HG02678 (cell line): ENCODE measurements around the gene PHYH.
"Not testable (repeated sequence)": the region's sequence is repeated elsewhere in the genome, so short reads cannot be mapped to it uniquely, and the experiment has no call there.

Source experiments
- ATAC-seq: cut with Tn5 transposase; IDR thresholded peaks from one replicate; pipeline ENCODE4 v1.9.1; 2021; ENCODE audit warnings: mild to moderate bottlenecking, moderate library complexity; ENCODE audit not compliant: unreplicated experiment

PHYH gene

DNA sequence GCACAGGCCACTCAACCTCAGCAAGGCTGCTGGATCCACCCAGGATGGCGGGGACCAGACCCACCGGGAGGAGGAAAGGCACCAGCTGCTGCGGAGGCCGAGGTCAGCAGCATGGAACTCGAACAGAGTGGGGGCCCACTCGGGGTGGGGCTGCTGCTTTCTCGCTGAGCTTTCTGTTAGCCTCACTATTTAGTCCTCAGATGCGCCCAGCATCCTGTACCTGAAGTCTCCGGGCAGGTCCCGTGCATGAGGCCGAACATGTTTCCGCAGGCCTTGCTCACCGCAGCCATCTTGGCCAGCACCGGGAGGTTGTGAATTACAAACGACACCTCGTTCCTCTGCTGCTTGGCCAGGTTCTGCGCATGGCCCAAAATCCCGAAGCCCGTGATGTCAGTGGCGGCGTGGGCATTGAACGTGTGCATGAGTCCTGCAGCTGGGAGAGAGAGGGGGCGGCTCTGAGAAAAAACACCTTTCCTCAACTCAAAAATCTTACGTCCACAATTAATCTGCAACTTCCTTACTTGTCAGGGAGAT, 22.8 kb upstream of the PHYH start:
- ATAC-seq: no peak

DNA sequence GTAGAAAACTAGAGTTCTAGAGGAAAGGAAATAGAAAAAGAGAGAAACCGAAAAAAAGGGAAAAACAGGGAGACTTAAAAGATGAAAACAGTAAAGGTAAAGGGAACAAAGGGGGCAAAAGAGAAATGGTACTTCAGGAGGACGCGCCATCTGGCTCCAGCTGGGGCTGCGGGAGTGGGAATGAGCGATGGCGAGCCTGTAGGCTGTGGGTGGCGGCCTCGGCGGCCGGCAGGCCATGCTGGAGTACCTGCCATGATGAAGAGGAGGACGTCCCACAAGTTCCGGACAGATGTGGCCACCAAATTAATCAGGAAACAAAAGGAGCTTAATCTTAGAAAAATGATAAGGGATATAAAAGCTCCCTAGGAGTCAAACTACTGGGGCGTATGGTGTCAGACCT, 21.7 kb upstream of the PHYH start:
- no peak for ATAC-seq

DNA sequence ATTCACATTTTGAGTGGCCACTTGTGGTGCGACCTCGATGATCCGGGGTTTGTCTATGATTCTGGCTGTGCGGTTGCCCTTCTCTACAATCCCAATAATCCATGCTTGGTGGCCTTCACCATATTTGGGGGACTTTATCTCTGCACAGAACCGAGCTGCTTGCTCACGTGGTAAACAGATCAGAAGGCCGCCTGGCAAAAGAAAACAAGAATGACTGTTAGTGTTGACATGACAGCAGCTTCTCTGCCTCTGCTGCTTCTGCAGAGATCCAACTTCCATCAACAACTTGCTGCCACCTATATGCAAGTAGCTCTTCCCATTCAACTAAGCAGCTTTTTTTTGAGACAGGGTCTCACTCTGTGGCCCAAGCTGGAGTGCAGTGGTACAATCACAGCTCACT, 19.3 kb upstream of the PHYH start:
- no peak for ATAC-seq

DNA sequence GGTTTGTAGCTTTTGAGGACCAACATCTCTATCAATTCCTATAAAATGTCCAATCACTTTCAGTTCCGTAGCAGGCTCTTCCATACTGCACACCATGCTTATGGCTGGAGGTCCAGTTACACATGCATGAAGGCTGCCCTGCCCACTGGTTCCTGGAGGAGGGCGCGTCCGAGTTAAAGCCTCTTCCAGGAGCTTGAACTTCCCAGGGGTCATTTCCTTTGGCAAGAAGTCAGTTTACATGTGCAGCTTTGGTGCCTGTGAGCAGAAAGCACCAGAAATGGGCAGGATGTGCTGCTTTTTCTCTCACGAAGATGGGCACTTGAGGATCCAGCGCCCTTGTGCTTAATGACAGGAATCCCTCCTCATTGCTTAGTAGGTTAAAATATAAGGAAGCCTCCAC, 17.6 kb upstream of the PHYH start:
- no peak for ATAC-seq

- no peak for ATAC-seq
Measured at GRCh38 chr10:13316635-13317311, 16.9 kb upstream of the PHYH start.

- ATAC-seq: no peak
Measured at GRCh38 chr10:13315361-13315760, 15.5 kb upstream of the PHYH start.

- no peak for ATAC-seq
Measured at GRCh38 chr10:13311177-13311575, 11.3 kb upstream of the PHYH start.

DNA sequence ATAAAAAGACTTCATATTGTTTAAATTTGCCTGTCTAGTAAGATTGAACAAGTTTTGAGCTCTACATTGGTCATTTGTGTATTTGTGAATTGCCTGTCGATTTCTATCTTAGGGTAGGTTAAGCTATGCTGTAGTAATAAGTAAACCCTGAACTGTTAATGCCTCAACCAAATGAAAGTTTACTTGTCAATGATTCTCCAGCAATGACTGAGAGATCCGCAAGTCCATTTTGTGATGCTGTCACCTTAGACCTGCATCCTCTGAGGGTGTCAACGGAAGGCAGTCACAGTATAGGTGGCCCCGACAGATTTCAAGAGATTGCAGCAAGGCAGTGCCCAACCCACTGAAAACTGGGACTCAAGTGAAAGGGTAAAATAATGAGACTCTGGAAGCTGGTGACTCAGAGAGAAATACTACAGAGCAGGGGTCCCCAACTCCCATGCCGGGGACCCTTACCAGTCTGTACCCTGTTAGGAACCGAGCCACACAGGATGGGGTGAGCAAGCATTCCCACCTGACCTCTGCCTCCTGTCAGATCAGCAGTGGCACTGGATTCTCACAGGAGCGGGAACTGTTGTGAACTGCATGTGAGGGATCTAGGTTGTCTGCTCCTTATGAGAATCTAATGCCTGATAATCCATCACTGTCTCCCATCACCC, 10.8 kb upstream of the PHYH start:
- no peak for ATAC-seq

DNA sequence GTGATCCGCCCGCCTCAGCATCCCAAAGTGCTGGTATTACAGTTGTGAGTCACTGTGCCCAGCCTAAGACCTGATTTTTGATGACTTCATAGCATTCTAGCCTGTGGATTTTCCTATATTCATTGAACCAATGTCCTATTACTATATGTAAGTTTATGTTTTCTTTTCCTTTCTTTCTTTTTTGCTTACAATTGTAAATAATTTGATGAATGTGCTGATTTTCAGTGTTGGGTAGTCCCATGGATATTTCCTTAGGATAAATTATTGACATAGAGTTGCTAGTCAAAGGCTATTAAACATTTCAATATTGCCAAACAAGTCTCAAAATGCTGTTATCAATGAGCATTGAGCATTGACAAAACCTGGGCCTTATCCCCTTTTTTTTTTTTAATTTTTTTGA, 9.9 kb upstream of the PHYH start:
- no peak for ATAC-seq

GRCh38 chr10:13308096-13308495, 8.2 kb upstream of the PHYH start:
- ATAC-seq: no peak

DNA sequence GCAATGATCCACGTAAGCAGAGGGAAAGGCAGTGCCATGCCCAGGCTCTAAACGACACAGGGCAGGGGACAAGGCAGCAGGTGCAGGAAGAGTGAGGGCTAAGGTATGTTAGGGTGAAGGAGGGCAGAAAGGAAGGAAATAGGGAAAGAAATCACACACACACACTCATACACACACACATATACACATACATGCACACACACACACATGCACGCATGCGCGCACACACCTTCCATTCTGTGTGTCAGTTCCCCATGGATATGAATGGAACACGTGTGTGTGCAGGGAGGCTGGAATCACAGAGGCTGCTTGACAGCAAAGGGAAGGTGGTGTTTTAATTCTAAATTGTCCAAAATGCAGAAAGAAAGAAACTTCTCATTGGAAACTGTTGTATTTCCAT, 6.2 kb upstream of the PHYH start:
- no peak for ATAC-seq

- ATAC-seq: no peak
Measured at GRCh38 chr10:13302821-13303555, 3.1 kb upstream of the PHYH start.

- no peak for ATAC-seq
Measured at GRCh38 chr10:13298748-13299436, 972 bp downstream of the PHYH start.

- ATAC-seq: no peak
Measured at GRCh38 chr10:13296476-13296875, 3.4 kb downstream of the PHYH start.

DNA sequence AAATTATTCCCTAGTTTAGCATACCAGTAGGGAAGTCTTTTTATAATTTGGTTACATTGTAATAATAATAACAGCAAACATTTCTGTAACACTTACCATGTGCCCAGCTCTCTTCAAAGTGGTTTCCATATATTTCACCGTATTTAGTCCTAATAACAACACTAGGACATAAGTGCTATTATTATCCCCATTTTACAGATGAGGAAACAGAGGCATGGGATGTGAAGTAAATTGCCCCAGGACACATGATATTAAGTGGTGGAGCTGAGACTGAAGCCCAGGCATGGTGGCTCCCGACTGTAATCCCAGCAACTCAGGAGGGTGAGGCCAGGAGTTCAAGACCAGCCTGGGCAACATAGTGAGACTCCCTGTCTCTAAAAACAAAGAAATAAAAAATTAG, 5.1 kb downstream of the PHYH start:
- no peak for ATAC-seq

- ATAC-seq: no peak
Measured at GRCh38 chr10:13291821-13292773, 7.8 kb downstream of the PHYH start.

DNA sequence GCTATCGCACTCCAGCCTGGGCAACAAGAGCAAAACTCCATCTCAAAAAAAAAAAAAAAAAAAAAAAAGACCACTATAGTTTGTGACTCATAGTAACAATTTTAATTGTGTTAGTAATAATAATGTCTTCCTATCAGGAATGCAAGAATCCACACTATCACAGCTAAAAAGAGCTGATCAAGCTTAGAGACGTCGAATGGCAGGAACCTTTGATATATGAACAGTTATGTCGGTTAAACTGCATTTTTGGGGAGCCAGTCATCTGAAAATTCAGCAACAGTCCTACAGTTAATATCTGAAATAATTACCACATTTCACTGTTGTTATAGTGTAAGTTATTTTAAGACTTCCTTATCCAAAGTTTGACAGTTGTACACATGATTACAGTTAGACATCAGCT, 8.8 kb downstream of the PHYH start:
- no peak for ATAC-seq

DNA sequence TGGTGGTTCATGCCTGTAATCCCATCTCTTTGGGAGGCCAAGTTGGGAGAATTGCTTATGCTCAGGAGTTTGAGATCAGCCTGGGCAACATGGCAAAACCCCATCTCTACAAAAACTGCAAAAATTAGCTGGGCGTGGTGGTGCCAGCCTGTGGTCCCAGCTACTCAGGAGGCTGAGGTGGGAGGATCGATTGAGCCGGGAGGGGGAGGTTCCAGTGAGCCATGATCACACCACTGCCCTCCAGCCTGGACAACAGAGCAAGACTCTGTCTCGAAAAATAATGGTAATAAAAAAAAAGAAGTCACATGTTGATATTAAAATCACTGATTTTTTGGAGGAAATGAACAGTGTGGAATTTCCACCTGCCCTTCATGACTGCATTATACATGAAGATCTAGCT, 15.8 kb downstream of the PHYH start:
- ATAC-seq: no peak

DNA sequence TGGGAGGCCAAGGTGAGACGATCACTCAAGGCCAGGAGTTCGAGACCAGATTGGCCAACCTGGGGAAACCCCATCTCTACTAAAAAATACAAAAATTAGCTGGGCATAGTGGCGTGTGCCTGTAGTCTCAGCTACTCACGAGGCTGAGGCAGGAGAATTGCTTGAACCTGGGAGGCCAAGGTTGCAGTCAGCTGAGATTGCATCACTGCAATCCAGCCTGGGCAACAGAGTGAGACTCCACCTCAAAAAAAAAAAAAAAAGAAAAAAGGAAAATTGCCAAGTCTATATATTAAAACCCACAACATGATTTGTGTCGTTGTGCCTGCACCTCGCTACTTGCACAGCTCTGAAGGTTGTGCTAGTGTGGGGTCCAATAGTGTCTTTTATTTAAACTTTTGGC, 17.5 kb downstream of the PHYH start:
- ATAC-seq: not testable (repeated sequence)

- ATAC-seq: no peak
Measured at GRCh38 chr10:13276749-13277365, 23.0 kb downstream of the PHYH start.
